ENCODE results near the gene FKBP1B.
"Not testable (repeated sequence)": the region's sequence is repeated elsewhere in the genome, so short reads cannot be mapped to it uniquely, and the experiment has no call there.

FKBP1B gene

DNA sequence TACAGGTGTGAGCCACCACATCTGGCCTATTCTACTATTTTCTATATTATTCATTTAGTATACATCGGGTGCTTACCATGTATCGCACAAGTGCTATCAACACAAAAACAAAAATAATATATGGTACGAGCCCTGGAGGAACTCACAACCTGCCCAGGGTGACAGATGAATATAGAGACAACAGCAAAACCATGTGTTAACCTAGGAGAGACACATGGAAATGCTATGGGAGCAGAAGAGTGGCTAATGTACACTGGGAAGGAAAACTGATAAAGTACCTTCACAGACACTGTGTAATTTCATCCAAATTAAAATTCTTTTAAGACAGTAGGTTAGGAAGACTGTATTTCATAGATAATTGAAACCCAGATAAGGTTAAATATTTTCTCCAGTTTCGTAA lies 22.7 kb downstream of the FKBP1B start:
- DNase-seq (ENCODE audit: low read depth) = no peak

DNA sequence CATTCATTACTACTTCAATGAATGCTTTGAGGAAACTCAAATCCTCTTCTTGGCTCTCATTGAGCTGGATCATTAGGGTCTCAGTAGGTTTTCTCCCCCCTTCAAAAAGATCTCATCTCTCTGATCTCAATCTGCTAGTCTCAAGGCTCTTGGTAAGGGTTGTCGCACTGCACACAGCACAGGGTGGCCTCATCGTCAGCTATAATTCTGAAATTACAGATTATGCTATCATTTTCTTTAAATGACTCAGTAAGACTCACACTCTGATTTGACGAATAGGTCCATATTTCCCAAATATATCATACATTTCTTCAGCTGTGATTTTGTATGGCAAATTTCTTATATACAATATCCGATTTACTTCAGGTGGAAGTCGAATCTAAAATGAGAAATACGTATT lies 24.3 kb downstream of the FKBP1B start:
- no peak for DNase-seq (ENCODE audit: low read depth)

DNA sequence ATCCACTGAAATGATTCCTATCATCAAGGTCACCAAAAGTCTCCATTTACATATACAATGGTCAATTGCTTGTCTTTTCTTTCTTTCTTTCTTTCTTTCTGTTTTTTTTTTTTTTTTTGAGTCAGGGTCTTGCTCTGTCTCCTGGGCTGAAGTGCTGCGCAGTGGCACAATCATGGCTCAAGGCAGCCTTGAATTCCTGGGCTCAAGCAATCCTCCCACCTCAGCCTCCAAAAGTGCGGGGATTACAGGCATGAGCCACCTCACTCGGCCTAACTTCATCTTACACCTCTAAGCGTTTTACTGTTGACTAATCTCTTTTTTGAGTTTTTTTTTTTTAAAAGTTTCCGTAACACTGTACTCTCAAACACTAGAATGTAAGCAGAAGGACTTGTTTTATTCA lies 25.7 kb downstream of the FKBP1B start:
- DNase-seq (ENCODE audit: low read depth) = no peak

DNA sequence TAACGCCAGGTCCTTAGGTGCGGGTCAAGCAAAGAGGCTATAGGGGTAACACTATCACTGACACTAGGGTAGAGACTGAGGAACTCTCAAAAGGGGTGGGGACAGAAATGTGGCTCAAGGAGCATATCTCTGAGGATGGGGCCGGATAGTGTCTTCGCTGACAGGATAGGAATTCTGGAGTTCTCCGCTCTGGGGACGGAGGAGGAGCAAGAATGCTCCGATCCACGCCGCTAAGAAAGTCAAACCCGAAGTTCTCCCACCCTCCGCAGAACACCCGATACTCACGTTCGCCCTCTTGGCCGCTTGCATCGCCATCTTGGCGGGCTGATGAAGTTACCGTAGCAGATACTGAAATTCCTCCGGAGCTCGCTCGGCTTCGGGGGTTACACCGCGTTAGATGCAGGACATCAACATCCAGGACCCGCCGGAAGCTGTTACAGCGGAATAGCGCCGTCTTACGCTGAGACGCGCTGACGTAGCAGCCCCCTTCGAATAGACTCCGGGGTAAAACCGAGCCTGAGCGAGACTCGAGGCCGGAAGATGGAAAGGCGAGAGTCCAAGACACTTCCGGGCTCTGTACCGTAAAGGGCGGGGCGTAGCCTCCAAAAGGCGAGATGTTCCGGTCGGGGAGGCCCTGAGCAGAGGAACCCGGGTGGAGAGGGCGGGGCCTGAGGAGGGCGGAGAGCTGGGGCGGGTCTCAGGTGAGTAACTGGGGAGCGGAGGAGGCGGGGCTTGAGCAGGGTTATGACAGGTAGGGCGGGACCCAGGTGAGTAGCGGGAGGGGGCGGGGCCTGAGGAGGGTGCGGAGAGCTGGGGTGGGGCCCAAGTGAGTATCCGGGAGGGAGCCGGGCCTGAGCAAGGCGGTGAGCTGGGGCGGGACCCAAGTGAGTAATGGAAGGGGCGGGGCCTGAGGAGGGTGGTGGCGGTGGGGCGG lies 26.6 kb downstream of the FKBP1B start, which contains the start of gene SF3B6:
TSS of gene SF3B6 (minus strand) at position 412 of the 934 bp plus-strand sequence. CDS start at position 315, 97 bp downstream.
- peak; percentile 98 for DNase-seq (ENCODE audit: low read depth)

DNA sequence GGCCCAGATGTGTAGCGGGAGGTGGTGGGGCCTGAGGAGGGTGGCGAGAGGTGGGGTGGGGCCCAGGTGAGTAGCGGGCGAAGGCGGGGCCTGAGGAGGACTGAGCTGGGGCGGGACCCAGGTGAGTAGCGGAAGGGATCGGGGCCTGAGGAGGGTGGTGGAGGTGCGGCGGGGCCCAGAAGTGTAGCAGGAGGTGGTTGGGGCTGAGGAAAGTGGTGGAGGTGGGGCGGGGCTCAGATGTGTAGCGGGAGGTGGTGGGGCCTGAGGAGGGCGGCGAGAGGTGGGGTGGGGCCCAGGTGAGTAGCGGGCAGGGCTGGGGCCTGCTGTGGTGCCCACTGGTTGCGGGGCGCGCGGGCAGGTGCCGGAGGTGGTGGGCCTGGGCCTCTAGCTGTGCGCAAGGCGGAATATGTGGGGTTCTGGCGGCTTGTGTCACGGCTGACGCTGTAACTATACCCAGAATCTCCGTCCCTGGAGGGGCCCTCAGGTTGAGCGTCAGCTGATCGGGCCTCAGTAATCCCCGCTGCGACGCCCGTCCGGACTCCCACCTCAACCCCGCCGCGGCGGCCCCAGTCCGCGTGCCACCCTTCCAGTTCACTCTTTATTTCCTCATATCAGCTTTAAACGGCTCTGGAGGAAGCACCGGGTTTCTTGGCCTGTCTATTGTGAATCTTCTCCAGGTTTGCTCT lies 27.5 kb downstream of the FKBP1B start:
- DNase-seq (ENCODE audit: low read depth) = no peak

DNA sequence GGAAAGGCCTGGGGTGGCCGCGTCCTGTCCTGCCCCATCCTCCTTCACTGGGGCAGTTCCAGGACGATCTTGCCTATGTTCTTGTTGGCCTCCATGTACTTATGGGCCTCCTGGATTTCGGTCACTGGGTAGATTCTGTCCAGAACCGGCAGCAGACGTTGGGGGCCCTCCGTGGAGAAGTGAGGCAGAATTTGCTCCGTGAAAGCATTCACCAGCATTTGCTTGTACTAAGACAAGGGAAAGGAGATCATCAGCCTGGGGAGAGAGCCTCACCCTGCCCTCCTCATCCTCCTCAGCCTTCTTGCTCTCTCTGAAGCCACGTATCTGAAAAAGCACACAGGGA lies 28.0 kb downstream of the FKBP1B start:
- no peak for DNase-seq (ENCODE audit: low read depth)

DNA sequence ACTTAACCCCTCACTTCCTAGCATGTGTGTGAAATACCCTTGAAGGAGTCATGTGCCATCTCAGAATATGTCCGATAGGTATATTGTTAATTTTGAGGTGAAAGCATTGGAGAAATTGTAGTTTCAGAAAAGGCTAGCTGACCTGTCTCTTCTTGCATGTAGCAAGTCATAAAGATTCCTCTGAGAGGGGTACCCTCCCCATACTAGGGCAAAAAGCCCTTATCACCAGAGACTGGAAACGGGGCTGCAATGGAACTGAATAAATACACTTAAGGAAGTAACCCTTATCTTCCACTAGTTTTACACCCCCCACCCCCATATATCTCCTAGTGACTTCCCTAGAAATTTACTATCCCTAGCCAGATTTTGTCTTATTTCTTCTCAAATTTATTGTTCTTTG lies 28.3 kb downstream of the FKBP1B start:
- no peak for DNase-seq (ENCODE audit: low read depth)

DNA sequence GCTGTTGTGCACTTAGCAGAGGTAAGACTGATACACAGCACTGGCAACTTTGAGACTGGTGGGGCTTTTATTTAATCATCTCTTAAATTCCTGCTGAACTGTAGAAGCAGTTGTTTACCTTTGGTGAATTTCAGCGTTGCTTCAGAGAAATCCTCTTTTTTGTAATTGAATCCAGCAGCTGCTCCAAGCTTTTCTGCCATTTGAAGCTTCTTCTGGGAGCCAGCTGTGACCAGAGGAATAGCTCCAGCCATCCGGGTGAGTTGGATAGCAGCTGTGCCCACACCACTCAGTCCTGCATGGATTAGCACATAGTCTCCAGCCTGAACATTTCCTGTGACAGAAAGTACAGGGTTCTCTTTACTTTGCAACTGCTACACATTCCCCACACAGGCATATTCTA lies 31.2 kb downstream of the FKBP1B start:
- DNase-seq (ENCODE audit: low read depth) = no peak

DNA sequence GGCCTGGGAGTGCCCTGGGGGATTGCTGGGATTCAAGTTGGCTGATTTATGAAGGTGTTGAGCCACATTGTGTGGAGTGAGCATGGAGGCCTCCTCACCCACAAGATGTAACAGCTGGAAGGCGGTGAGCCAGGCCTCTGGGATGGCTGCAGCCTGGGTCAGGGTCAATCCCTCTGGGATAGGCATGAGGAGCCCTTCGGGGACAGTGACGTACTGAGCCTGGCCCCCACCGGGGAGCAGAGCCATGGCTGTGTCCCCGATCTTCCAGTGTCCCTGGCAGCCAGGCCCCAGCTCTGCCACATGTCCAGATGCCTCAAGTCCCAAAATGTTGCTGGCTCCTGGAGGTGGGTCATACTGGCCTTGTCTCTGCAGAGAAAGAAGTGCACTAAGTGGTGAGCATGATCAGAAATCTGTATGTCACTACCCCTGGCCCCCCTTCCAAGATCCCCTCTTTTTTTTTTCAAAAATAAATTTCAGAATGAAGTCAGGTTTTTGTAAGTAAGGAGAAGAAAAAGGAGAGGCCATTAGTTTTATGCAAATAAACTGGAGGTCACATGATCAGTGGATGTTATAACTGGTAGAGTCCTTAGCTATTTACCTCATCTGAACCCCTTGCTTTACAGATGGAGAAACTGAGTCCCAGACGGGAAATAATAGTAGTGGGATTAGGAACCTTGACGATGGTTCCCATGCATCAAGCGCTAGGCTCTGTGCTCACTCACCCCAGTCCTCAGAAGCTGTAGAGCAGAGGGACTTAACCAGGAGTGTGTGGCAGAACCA lies 33.4 kb downstream of the FKBP1B start:
- DNase-seq (ENCODE audit: low read depth) = no peak

DNA sequence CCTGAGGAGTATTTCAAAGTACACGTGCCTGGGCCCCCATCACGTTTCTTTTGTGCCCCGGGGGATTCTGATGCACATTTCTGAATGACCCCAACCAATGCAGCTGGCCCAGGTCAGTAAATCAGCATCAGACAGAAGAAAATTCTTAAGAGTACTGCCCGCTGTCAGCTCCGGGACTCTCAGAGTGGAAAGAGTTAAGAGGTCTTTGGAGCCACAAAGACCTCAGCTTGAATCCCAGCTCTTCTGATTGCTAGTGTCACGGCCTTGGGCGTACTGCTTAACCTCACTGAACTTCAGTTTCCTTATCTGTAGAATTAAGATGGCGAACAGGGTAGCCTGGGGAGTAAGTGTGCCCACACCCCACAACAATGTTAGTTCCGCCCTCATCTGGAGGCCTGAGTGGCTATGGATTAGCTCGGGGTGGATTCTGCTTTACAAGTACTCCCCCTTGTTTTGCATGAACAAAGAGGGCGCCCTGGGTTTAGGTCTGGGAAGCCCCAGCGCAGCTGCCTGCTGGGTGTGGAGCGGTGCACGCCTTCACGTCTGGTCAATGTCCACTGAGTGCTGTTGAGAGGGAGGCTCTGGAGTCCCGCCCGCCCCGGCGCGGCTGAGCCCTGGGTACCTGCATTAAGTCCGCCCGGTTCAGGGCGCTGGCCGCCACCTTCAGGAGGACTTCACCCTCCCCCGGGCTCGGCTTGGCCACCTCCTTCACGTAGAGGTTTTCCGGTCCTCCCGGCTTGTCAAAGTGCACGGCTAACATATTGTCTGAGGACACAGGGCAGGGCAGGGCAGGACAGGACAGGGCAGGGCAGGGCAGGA lies 34.2 kb downstream of the FKBP1B start:
- no peak for DNase-seq (ENCODE audit: low read depth)

DNA sequence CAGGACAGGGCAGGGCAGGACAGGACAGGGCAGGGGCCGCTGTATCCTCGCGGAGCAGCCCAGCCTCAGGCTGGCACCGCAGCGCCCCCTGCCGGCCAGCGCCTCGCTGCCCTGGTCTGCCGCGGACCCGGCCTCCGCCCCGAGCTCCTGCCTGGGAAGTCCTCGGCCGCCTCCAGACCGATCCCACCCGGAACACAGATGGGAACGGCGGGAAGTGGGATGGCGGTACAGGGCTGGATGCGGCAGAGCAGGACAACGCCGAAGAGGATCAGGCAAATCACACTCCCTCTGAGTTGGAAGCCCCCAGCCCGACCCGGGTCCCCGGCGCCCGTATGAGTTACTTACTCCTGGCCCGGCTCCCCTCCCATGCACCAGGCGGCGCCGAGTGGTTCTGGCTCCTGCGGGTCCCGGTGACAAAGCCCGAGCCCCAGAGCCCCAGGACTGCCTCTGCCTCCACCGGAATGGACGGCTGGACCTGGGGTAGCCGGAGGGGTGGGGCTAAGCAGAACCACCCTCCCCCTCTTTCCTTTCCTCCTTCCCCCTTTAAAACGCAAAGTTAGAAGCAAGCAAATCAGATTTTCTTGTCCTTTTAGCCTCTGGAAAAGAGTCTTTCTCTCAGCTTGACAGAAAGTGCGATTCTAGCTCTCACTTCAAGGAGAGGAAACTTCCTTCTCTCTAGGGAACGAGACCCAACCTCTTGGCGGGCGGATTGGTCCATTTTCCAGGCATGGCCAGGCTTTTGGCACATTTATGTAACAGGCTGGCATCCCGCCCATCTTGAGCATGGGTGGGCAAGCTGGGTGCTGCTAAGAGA lies 35.1 kb downstream of the FKBP1B start, which contains the start of gene TP53I3:
TSS of gene TP53I3 (minus strand) at position 449 of the 814 bp plus-strand sequence. CDS start 508 bp downstream, outside the sequence.
- DNase-seq (ENCODE audit: low read depth) = peak; percentile 82

DNA sequence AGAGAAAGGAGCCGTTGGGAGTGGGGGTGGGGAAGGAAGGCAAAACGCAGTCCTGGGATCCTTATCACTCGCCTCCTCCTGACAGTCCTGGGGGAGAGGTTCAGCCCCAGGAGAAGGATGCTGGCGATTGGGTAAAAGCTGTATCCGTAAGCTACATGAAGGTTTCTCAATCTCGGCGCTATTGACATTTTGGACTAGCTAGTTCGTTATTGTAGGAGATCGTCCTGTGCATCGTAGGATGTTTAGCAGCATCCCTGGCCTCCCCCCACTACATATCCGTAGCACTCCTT lies 35.6 kb downstream of the FKBP1B start:
- DNase-seq (ENCODE audit: low read depth) = no peak

DNA sequence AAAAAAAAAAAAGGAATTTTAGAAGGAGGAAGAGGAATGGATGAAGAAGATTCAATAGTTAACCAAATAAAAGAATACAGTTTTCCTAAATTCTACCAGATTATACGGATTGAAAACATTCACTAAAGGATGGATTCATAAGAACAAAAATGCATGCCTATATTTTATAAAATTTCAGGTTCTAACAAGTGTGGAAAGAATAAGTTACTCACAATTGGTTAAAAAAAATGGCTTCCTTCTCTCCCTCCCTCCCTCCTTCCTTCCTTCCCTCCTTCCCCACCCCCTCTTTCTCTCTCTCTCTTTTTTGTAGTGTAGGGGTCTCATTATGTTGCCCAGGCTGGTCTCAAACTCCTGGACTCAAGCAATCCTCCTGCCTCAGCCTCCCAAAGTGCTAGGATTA lies 36.7 kb downstream of the FKBP1B start:
- no peak for DNase-seq (ENCODE audit: low read depth)

DNA sequence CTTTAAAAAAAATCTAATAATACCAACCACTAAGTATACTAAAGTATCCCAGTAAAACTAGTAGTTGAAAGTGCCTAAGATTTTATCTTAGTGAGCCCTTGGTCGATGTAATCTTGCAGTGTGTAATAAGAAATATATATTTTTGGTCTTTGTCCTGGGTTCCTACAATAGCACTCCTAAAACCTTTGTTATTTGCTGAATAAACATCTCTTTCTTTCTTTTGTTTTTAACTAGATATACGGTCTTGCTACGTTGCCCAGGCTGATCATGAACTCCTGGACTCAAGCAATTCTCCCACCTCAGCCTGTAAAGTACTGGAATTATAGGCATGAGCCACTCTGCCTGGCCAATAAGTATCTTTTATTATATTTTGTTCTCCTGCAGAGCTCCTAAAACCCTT lies 37.5 kb downstream of the FKBP1B start:
- no peak for DNase-seq (ENCODE audit: low read depth)

DNA sequence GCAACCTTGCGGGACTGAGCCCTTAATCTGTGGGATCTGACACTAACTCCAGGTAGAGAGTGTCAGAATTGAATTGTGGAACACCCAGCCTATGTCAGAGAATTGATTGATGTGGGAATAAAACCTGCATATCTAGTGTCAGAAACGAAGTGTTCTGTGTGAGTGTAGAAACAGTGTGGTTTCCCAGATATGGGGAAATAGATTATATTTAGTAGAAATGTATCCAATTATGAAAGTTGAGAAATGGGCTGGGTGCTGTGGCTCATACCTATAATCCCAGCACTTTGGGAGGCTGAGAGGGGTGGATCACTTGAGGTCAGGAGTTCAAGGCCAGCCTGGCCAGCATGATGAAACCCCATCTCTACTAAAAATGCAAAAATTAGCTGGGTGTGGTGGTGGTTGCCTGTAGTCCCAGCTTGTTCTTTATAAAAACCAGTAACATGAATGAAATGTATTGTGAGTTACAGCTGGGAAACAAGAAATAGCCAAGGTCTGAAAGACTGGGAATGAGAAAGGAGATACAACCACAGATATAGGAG lies 39.3 kb downstream of the FKBP1B start:
- no peak for DNase-seq (ENCODE audit: low read depth)

DNA sequence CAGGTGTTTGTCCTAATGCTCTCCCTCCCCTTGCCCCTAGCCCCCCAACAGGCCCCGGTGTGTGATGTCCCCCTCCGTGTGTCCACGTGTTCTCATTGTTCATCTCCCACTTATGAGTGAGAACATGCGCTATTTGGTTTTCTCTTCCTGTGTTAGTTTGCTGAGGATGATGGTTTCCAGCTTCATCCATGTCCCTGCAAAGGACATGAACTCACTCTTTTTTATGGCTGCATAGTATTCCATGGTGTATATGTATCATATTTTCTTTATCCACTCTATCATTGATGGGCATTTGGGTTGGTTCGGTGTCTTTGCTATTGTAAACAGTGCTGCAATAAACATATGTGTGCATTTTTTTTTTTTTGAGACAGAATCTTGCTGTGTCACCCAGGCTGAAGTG lies 43.7 kb downstream of the FKBP1B start:
- DNase-seq (ENCODE audit: low read depth) = not testable (repeated sequence)

DNA sequence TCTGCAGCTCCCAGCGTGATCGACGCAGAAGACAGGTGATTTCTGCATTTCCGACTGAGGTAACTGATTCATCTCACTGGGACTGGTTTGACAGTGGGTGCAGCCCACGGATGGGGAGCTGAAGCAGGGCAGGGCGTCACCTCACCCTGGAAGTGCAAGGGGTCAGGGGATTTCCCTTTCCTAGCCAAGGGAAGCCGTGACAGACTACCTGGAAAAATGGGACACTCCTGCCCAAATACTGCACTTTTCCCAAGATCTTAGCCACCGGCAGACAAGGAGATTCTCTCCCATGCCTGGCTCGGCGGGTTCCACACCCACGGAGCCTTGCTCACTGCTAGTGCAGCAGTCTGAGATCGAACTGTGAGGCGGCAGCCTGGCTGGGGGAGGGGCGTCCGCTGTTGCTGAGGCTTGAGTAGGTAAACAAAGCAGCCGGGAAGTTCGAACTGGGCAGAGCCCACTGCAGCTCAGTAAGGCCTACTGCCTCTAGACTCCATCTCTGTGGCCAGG lies 45.7 kb downstream of the FKBP1B start:
- DNase-seq (ENCODE audit: low read depth) = not testable (repeated sequence)

DNA sequence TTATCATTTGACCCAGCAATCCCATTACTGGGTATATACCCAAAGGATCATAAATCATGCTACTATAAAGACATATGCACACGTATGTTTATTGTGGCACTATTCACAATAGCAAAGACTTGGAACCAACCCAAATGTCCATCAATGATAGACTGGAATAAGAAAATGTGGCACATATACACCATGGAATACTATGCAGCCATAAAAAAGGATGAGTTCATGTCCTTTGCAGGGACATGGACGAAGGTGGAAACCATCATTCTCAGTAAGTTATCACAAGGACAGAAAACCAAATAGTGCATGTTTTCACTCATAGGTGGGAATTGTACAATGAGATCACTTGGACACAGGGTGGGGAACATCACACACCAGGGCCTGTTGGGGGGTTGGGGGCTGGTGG lies 51.2 kb downstream of the FKBP1B start:
- not testable (repeated sequence) for DNase-seq (ENCODE audit: low read depth)

DNA sequence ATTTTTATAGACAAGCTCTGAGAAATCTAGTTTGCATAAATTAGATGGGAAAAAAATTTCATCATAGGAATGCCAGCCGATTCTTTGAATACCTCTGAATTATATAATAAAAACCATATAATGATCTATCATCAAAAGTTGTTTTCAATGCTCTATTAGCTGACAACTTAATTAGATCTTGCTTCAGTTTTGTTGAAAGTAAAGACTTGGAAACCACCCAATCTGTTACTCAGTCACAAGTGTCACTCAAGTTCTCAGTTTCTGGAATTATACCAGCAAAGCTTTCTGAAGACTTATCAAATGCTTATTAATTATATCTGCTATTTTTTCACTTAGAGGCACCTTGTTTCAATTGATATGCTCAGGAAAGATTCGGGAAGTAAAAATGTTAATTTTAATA lies 52.5 kb downstream of the FKBP1B start:
- DNase-seq (ENCODE audit: low read depth) = no peak

DNA sequence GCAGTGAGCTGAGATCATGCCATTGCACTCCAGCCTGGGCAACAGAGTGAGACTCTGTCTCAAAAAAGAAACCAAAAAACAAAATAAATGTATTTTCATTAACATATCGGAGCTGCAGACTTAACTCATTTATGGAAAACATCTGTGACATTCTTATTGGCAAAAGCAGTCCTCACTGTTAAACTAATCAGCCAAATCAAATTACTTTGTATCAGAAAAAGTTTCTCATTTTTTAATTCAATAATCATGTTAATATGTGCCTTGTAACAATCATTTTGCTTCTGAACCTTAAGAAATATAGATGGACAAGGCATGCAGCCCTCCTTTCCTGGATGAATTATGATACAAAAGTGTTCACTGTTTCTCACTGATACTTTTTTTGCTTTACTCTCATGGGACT lies 53.1 kb downstream of the FKBP1B start:
- DNase-seq (ENCODE audit: low read depth) = no peak
